NCI-H226 (cell line): ENCODE data around the gene ZNF474.

ENCODE experiments used
- DNase-seq: peaks from one replicate; pipeline ENCODE4 v3.0.0-alpha.2; 2015

The ZNF474 gene

GRCh38 chr5:122119205-122119604 lies 10.1 kb upstream of the ZNF474 start:
- no peak for DNase-seq

GRCh38 chr5:122120493-122120892 lies 8.9 kb upstream of the ZNF474 start:
- DNase-seq, result no peak

GRCh38 chr5:122120957-122121356 lies 8.4 kb upstream of the ZNF474 start:
- DNase-seq, result no peak

- DNase-seq, result peak; percentile 33
Measured at GRCh38 chr5:122121479-122122465, 7.6 kb upstream of the ZNF474 start.

GRCh38 chr5:122124766-122125165 lies 4.6 kb upstream of the ZNF474 start:
- DNase-seq, result no peak

GRCh38 chr5:122126177-122126755 lies 3.1 kb upstream of the ZNF474 start:
- DNase-seq, result peak; percentile 20

- no peak for DNase-seq
Measured at GRCh38 chr5:122126756-122127321, 2.5 kb upstream of the ZNF474 start.

- no peak for DNase-seq
Measured at GRCh38 chr5:122130152-122130551, 806 bp downstream of the ZNF474 start.

- no peak for DNase-seq
Measured at GRCh38 chr5:122137702-122138101, 8.4 kb downstream of the ZNF474 start.

- DNase-seq, result no peak
Measured at GRCh38 chr5:122138356-122138755, 9.0 kb downstream of the ZNF474 start.

GRCh38 chr5:122140900-122141299 lies 11.6 kb downstream of the ZNF474 start:
- DNase-seq, result no peak

- peak; percentile 72 for DNase-seq
Measured at GRCh38 chr5:122141751-122142150, 12.4 kb downstream of the ZNF474 start.

- DNase-seq, result peak; percentile 86
Measured at GRCh38 chr5:122142480-122143164, 13.3 kb downstream of the ZNF474 start.

GRCh38 chr5:122144236-122144635 lies 14.9 kb downstream of the ZNF474 start:
- no peak for DNase-seq

GRCh38 chr5:122145906-122146305 lies 16.6 kb downstream of the ZNF474 start:
- DNase-seq, result no peak

- DNase-seq, result no peak
Measured at GRCh38 chr5:122149321-122150090, 20.2 kb downstream of the ZNF474 start.

GRCh38 chr5:122150215-122150614 lies 20.9 kb downstream of the ZNF474 start:
- DNase-seq, result peak; percentile 92

GRCh38 chr5:122151640-122152039 lies 22.3 kb downstream of the ZNF474 start:
- peak; percentile 95 for DNase-seq

- no peak for DNase-seq
Measured at GRCh38 chr5:122152266-122152900, 23.0 kb downstream of the ZNF474 start.

GRCh38 chr5:122153230-122153629 lies 23.9 kb downstream of the ZNF474 start:
- peak; percentile 64 for DNase-seq

GRCh38 chr5:122153774-122154173 lies 24.4 kb downstream of the ZNF474 start:
- no peak for DNase-seq

GRCh38 chr5:122154491-122154890 lies 25.1 kb downstream of the ZNF474 start:
- no peak for DNase-seq
